HCT116 (cell line): ENCODE measurements around the gene CHID1. TPM values are rescaled to one million over a fixed set of nuclear protein-coding genes. Genes with fewer than 3 reads are reported as not detected.

Experiments
- ATAC-seq: fragments of 200-7000 bp; cut with Tn5 transposase; 2 replicates; pipeline ENCODE4 v1.9.1; 2020; ENCODE audit warnings: mild to moderate bottlenecking, moderate library complexity
- BruUV-seq: library from RNA; stranded (reverse); fragments of 400-500 nt; replicated peaks from 2 replicates; lab custom pipeline; 2021; lab: Mats Ljungman, UMichigan
- CTCF ChIA-PET: fragments of 300-600 bp; sonication (Branson Sonifier 250); formaldehyde crosslinking; loops from one replicate; lab custom pipeline; 2021; ENCODE audit warnings: antibody characterized with exemption; lab: Charles Lee
- POLR2A ChIA-PET: fragments of 300-600, 350-600 bp; sonication (Branson Sonifier 250); formaldehyde crosslinking; loops from one replicate; lab custom pipeline; 2021; ENCODE audit warnings: antibody characterized with exemption; lab: Charles Lee
- RAD21 ChIA-PET, 2 experiments: fragments of 300-600 bp; sonication (Branson Sonifier 250); formaldehyde crosslinking; loops; one replicate each; lab custom pipeline; 2023; ENCODE audit warnings: low total read pairs in 2 of 2; ENCODE audit not compliant: uncharacterized antibody in 2 of 2, unreplicated experiment in 2 of 2, low non-redundant PET in 1 of 2; lab: Charles Lee
- DNase-seq: peaks from one replicate; pipeline ENCODE4 v3.0.0-alpha.2; 2010; ENCODE audit warnings: low read depth, low spot score
- H2AFZ ChIP-seq: fragments of 200-600 bp; shearing (Covaris generic), sonication (generic); 2 replicates; pipeline ENCODE4 v1.6.1; 2017; ENCODE audit warnings: low read depth, mixed run types, mixed read lengths, antibody characterized with exemption, low read length; ENCODE audit not compliant: poor library complexity, severe bottlenecking
- H3K27ac ChIP-seq: 2 replicates; pipeline ENCODE4 v1.5.1; 2012; ENCODE audit warnings: low read depth, low read length
- H3K27me3 ChIP-seq: fragments of 200-600 bp; sonication (generic); 2 replicates; pipeline ENCODE4 v1.6.1; 2016; ENCODE audit warnings: mixed run types, low read length, mixed read lengths; ENCODE audit not compliant: insufficient read depth
- H3K36me3 ChIP-seq, 2 experiments: fragments of 200-500 bp in 1 of 2; fragments of 200-600 bp in 1 of 2; sonication (Bioruptor generic) in 1 of 2; sonication (generic) in 1 of 2; 2 replicates each; pipeline versions ENCODE4 v1.5.1 to v1.6.1; 2014 to 2016; ENCODE audit warnings: low read length in 2 of 2, inconsistent platforms in 1 of 2, mixed read lengths in 1 of 2, mixed run types in 1 of 2; ENCODE audit not compliant: insufficient read depth in 2 of 2, control insufficient read depth in 1 of 2
- H3K4me1 ChIP-seq, 2 experiments: fragments of 200-600 bp in 1 of 2; sonication (generic) in 1 of 2; 2 replicates each; pipeline versions ENCODE4 v1.5.1 to v1.6.1; 2012 to 2017; ENCODE audit warnings: low read length in 2 of 2, inconsistent platforms in 1 of 2, mild to moderate bottlenecking in 1 of 2, mixed read lengths in 1 of 2, mixed run types in 1 of 2, moderate library complexity in 1 of 2; ENCODE audit not compliant: insufficient read depth in 2 of 2, control insufficient read depth in 1 of 2
- H3K4me2 ChIP-seq: fragments of 200-600 bp; sonication (generic); 2 replicates; pipeline ENCODE4 v1.6.1; 2017; ENCODE audit warnings: mixed run types, low read length, mixed read lengths
- H3K4me3 ChIP-seq, 2 experiments: fragments of 200-600 bp in 1 of 2; sonication (generic) in 1 of 2; replicated peaks in 1 of 2; 2 replicates each; pipeline ENCODE4 v1.5.1; 2011 to 2016; ENCODE audit warnings: low read length in 2 of 2, control low read depth in 1 of 2, low read depth in 1 of 2, mild to moderate bottlenecking in 1 of 2, mixed read lengths in 1 of 2, mixed run types in 1 of 2
- H3K79me2 ChIP-seq: fragments of 200-600 bp; sonication (generic); 2 replicates; pipeline ENCODE4 v1.6.1; 2017; ENCODE audit warnings: mild to moderate bottlenecking, mixed run types, low read length, moderate library complexity, mixed read lengths; ENCODE audit not compliant: insufficient read depth
- H3K9ac ChIP-seq: fragments of 200-600 bp; sonication (generic); 2 replicates; pipeline ENCODE4 v1.6.1; 2016; ENCODE audit warnings: low read length, mixed read lengths
- H3K9me2 ChIP-seq: fragments of 200-600 bp; sonication (generic), shearing (Covaris generic); 2 replicates; pipeline ENCODE4 v1.6.1; 2017; ENCODE audit warnings: mixed run types, mild to moderate bottlenecking, moderate library complexity; ENCODE audit not compliant: insufficient read depth
- H3K9me3 ChIP-seq, 2 experiments: fragments of 200-500 bp in 1 of 2; fragments of 200-600 bp in 1 of 2; sonication (Bioruptor generic) in 1 of 2; sonication (generic) in 1 of 2; 2 replicates each; pipeline ENCODE4 v1.6.1; 2014 to 2017; ENCODE audit warnings: low read length in 2 of 2, mixed read lengths in 2 of 2, inconsistent platforms in 1 of 2, low read depth in 1 of 2, mild to moderate bottlenecking in 1 of 2, mixed run types in 1 of 2, moderate library complexity in 1 of 2; ENCODE audit not compliant: control insufficient read depth in 1 of 2, insufficient read depth in 1 of 2
- H4K20me1 ChIP-seq: fragments of 200-600 bp; sonication (generic), shearing (Covaris generic); 2 replicates; pipeline ENCODE4 v1.6.1; 2017; ENCODE audit warnings: mixed run types, mild to moderate bottlenecking, moderate library complexity; ENCODE audit not compliant: insufficient read depth
- CEBPB ChIP-seq: IDR thresholded peaks from 2 replicates; pipeline ENCODE4 v1.6.1; 2012; ENCODE audit warnings: low read depth
- EGR1 ChIP-seq: IDR thresholded peaks from 2 replicates; pipeline ENCODE4 v1.6.1; 2012; ENCODE audit warnings: low read depth
- ELF1 ChIP-seq: IDR thresholded peaks from 2 replicates; pipeline ENCODE4 v1.6.1; 2012; ENCODE audit warnings: low read depth, borderline replicate concordance
- EZH2phosphoT487 ChIP-seq: fragments of 200-600 bp; IDR thresholded peaks from 2 replicates; pipeline ENCODE4 v1.6.1; 2018; ENCODE audit warnings: antibody characterized with exemption, borderline replicate concordance
- FOSL1 ChIP-seq: IDR thresholded peaks from 2 replicates; pipeline ENCODE4 v1.6.1; 2012; ENCODE audit warnings: low read depth
- JUND ChIP-seq: IDR thresholded peaks from 2 replicates; pipeline ENCODE4 v1.6.1; 2012
- POLR2A ChIP-seq: IDR thresholded peaks from 2 replicates; pipeline ENCODE4 v1.7.0; 2011; ENCODE audit warnings: borderline replicate concordance; ENCODE audit not compliant: insufficient read depth, insufficient read length; ENCODE audit errors: extremely low read depth
- POLR2AphosphoS5 ChIP-seq: IDR thresholded peaks from 2 replicates; pipeline ENCODE4 v1.6.1; 2011; ENCODE audit warnings: mild to moderate bottlenecking, low read depth, low read length, moderate library complexity
- SIN3A ChIP-seq: IDR thresholded peaks from 2 replicates; pipeline ENCODE4 v1.6.1; 2012; ENCODE audit warnings: low read depth
- SP1 ChIP-seq: IDR thresholded peaks from 2 replicates; pipeline ENCODE4 v1.6.1; 2012; ENCODE audit warnings: low read depth
- SRF ChIP-seq: IDR thresholded peaks from 2 replicates; pipeline ENCODE4 v1.6.1; 2012; ENCODE audit warnings: low read depth
- TCF7L2 ChIP-seq: IDR thresholded peaks from 2 replicates; pipeline ENCODE4 v1.7.0; 2011; ENCODE audit warnings: borderline replicate concordance, inconsistent platforms; ENCODE audit not compliant: insufficient read depth, insufficient read length; ENCODE audit errors: extremely low read depth
- YY1 ChIP-seq: IDR thresholded peaks from 2 replicates; pipeline ENCODE4 v1.6.1; 2011; ENCODE audit warnings: low read length, low read depth, moderate library complexity, mild to moderate bottlenecking; ENCODE audit not compliant: insufficient replicate concordance; ENCODE audit errors: extremely low read depth
- ZFX ChIP-seq: fragments of 450-650 bp; IDR thresholded peaks from 2 replicates; pipeline ENCODE4 v1.6.1; 2017
- ZNF274 ChIP-seq: fragments of 200-500 bp; sonication (Bioruptor generic); IDR thresholded peaks from 2 replicates; pipeline ENCODE4 v1.6.1; 2014; ENCODE audit warnings: mild to moderate bottlenecking, low read depth, low read length, inconsistent platforms
- intact Hi-C: fragments of 100-400 bp; cut with micrococcal nuclease; formaldehyde crosslinking; loops from 2 replicates; pipeline ENCODE4 v1.10.0; 2022
- total RNA-seq: library from RNA; stranded (reverse); gene quantifications from one replicate; pipeline ENCODE4 v1.2.1, GENCODE V29; 2021; ENCODE audit not compliant: unreplicated experiment
- TF ChIP-seq, protein P1 (sequence below): IDR thresholded peaks from 2 replicates; pipeline ENCODE4 v1.6.1; 2011; ENCODE audit warnings: mild to moderate bottlenecking, low read length, moderate library complexity; ENCODE audit not compliant: insufficient replicate concordance; ENCODE audit errors: extremely low read depth
- TF ChIP-seq, protein P2 (sequence below), 3 experiments: fragments of 200-600 bp in 1 of 3; sonication (generic) in 1 of 3; IDR thresholded peaks in 2 of 3; conservative IDR thresholded peaks in 1 of 3; 2 replicates each; pipeline ENCODE4 v1.5.1; 2012 to 2017; ENCODE audit warnings: low read depth in 2 of 3, low read length in 2 of 3, antibody characterized with exemption in 1 of 3, borderline replicate concordance in 1 of 3, control low read depth in 1 of 3, mild to moderate bottlenecking in 1 of 3, mixed read lengths in 1 of 3, mixed run types in 1 of 3, moderate library complexity in 1 of 3; ENCODE audit not compliant: insufficient read depth in 1 of 3
- TF ChIP-seq, protein P3 (sequence below): IDR thresholded peaks from 2 replicates; pipeline ENCODE4 v1.6.1; 2012

Gene CHID1
- total RNA-seq, 1 experiment from 2014 or later = 102 TPM

DNA sequence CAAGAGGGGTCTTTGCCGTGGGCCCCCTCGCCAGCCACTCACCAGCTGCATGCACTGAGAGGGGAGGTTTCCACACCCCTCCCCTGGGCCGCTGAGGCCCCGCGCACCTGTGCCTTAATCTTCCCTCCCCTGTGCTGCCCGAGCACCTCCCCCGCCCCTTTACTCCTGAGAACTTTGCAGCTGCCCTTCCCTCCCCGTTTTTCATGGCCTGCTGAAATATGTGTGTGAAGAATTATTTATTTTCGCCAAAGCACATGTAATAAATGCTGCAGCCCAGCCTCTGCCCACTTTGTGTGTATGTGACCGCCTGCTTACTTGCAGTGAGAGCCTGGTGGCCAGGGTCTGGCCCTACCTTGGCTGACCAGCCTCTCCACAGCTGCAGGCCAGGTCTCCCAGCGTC is 85.7 kb downstream of the CHID1 start:
- POLR2A ChIA-PET = no interaction called here
- CTCF ChIA-PET = no interaction called here
- H4K20me1 ChIP-seq = no peaks in the 10 kb centered on the region

GRCh38 chr11:824292-824880 is 86.2 kb downstream of the CHID1 start:
- intact Hi-C loops = no loop called here
- TF ChIP-seq SIN3A (no peak), ZFX (no peak), ZNF274 (no peak), FOSL1 (no peak), CEBPB (no peak), ELF1 (no peak), EGR1 (no peak), EZH2phosphoT487 (no peak), POLR2AphosphoS5 (no peak), SP1 (no peak), SRF (no peak), JUND (no peak), YY1 (no peak)
- TF ChIP-seq, protein P1, sequence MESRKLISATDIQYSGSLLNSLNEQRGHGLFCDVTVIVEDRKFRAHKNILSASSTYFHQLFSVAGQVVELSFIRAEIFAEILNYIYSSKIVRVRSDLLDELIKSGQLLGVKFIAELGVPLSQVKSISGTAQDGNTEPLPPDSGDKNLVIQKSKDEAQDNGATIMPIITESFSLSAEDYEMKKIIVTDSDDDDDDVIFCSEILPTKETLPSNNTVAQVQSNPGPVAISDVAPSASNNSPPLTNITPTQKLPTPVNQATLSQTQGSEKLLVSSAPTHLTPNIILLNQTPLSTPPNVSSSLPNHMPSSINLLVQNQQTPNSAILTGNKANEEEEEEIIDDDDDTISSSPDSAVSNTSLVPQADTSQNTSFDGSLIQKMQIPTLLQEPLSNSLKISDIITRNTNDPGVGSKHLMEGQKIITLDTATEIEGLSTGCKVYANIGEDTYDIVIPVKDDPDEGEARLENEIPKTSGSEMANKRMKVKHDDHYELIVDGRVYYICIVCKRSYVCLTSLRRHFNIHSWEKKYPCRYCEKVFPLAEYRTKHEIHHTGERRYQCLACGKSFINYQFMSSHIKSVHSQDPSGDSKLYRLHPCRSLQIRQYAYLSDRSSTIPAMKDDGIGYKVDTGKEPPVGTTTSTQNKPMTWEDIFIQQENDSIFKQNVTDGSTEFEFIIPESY = no peak
- TF ChIP-seq, protein P2, sequence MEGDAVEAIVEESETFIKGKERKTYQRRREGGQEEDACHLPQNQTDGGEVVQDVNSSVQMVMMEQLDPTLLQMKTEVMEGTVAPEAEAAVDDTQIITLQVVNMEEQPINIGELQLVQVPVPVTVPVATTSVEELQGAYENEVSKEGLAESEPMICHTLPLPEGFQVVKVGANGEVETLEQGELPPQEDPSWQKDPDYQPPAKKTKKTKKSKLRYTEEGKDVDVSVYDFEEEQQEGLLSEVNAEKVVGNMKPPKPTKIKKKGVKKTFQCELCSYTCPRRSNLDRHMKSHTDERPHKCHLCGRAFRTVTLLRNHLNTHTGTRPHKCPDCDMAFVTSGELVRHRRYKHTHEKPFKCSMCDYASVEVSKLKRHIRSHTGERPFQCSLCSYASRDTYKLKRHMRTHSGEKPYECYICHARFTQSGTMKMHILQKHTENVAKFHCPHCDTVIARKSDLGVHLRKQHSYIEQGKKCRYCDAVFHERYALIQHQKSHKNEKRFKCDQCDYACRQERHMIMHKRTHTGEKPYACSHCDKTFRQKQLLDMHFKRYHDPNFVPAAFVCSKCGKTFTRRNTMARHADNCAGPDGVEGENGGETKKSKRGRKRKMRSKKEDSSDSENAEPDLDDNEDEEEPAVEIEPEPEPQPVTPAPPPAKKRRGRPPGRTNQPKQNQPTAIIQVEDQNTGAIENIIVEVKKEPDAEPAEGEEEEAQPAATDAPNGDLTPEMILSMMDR (IDR thresholded peaks at IDR 0.05 in 2 of 3, conservative IDR thresholded peaks at IDR 0.05 in 1 of 3; ENCODE audit: borderline replicate concordance in 1 of 3, insufficient read depth in 1 of 3, low read depth in 2 of 3, low read length in 2 of 3) = no peak

More for the DNA sequence above, 85.7 kb downstream of the CHID1 start:
- H3K36me3 ChIP-seq = no peaks in the 10 kb centered on the region
- H3K27me3 ChIP-seq = no peaks in the 10 kb centered on the region
- no peak overlapping the region for H3K9ac ChIP-seq
- DNase-seq = no peak
- H3K9me3 ChIP-seq = no peaks in the 10 kb centered on the region
- peaks cover 34 to 52% of the 10 kb centered on the region in 2 experiments for H3K4me1 ChIP-seq
- no peak overlapping the region for H3K4me2 ChIP-seq
- peaks cover 22% of the 10 kb centered on the region for H3K79me2 ChIP-seq
- TF ChIP-seq SP1 (no peak), JUND (no peak), POLR2A (no peak), TCF7L2 (no peak), ZNF274 (no peak)
- TF ChIP-seq, protein P3, sequence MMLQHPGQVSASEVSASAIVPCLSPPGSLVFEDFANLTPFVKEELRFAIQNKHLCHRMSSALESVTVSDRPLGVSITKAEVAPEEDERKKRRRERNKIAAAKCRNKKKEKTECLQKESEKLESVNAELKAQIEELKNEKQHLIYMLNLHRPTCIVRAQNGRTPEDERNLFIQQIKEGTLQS = no peak
- TF ChIP-seq, all 23 proteins: peak for 0
- no peak overlapping the region for H3K4me3 ChIP-seq
- no peak overlapping the region for H2AFZ ChIP-seq
- no peak for ATAC-seq
- RAD21 ChIA-PET = no interaction called here
- no TSS peak for BruUV-seq
- no peaks in the 10 kb centered on the region for H3K9me2 ChIP-seq
- intact Hi-C loops = no loop called here
- peak overlapping the region; percentile 32; the same call in 1 of the 2 replicates for H3K27ac ChIP-seq

More at GRCh38 chr11:824292-824880, 86.2 kb downstream of the CHID1 start:
- ATAC-seq = no peak
- Histone ChIP-seq H3K9ac (no peak overlapping the region), H3K36me3 (no peaks in the 10 kb centered on the region), H3K27ac (no peak overlapping the region), H3K9me3 (no peaks in the 10 kb centered on the region), H3K27me3 (no peaks in the 10 kb centered on the region), H3K4me3 (no peak overlapping the region), H3K4me2 (no peak overlapping the region), H3K79me2 (peaks cover 22% of the 10 kb centered on the region), H3K9me2 (no peaks in the 10 kb centered on the region), H3K4me1 (peaks cover 34 to 52% of the 10 kb centered on the region in 2 experiments), H2AFZ (no peak overlapping the region), H4K20me1 (no peaks in the 10 kb centered on the region)
- ChIA-PET CTCF (no interaction called here), RAD21 (no interaction called here), POLR2A (no interaction called here)
- BruUV-seq = no TSS peak
- DNase-seq = no peak
